Ovary (tissue), 9 donors: ENCODE results near the gene NRROS. TPM values are rescaled to one million over a fixed set of nuclear protein-coding genes. Genes with fewer than 3 reads are reported as not detected.

Experiments used
- DNase-seq, 5 donors: peaks; one replicate each; pipeline ENCODE4 v3.0.0-alpha.2; 2019 to 2020
- H3K27ac ChIP-seq, 2 donors: fragments of 200-600 bp; one replicate each; pipeline versions ENCODE4 v1.5.1 to v1.8.0; 2019 to 2022
- H3K27me3 ChIP-seq: fragments of 200-600 bp; one replicate; pipeline ENCODE4 v1.8.0; 2022
- H3K36me3 ChIP-seq: fragments of 200-600 bp; sonication (generic); one replicate; pipeline ENCODE4 v1.5.1; 2019
- H3K4me1 ChIP-seq: one replicate; pipeline ENCODE4 v1.8.1; 2013; ENCODE audit warnings: mild to moderate bottlenecking, moderate library complexity; ENCODE audit not compliant: insufficient read depth
- H3K4me3 ChIP-seq: fragments of 200-600 bp; sonication (generic); one replicate; pipeline ENCODE4 v1.5.1; 2017
- H3K9me3 ChIP-seq, 2 donors: fragments of 200-600 bp in 1 of 2; sonication (generic) in 1 of 2; one replicate each; pipeline versions ENCODE4 v1.5.1 to v1.8.1; 2013 to 2019; ENCODE audit warnings: mild to moderate bottlenecking in 1 of 2, moderate library complexity in 1 of 2
- CTCF ChIP-seq, 3 donors: fragments of 450-650 bp in 2 of 3; fragments of 200-600 bp in 1 of 3; IDR thresholded peaks; one replicate each; pipeline versions ENCODE4 v1.5.1 to v1.8.0; 2016 to 2022; ENCODE audit warnings: antibody characterized with exemption in 3 of 3, mild to moderate bottlenecking in 1 of 3
- EP300 ChIP-seq: sonication (generic); formaldehyde crosslinking; IDR thresholded peaks from one replicate; pipeline ENCODE4 v1.6.1; 2017; ENCODE audit warnings: antibody characterized with exemption
- POLR2A ChIP-seq: fragments of 450-650 bp; IDR thresholded peaks from one replicate; pipeline ENCODE4 v1.6.1; 2017; ENCODE audit warnings: antibody characterized with exemption, mild to moderate bottlenecking, moderate library complexity
- WGBS, 3 donors: extraction: QIAGEN DNeasy Blood & Tissue Kit in 1 of 3; methylation state at CpG; one replicate each; pipeline versions ENCODE4 v1.1.5 to v1.1.7; 2013 to 2017; 5-methylcytosine and 5-hydroxymethylcytosine counted together
- intact Hi-C, 4 donors: fragments of 100-400 bp; cut with DNase I; formaldehyde crosslinking; loops; one replicate each; pipeline versions ENCODE4 v1.11.0 to v1.15.1; 2022 to 2023
- polyA plus RNA-seq, 2 donors: library from polyadenylated mRNA; stranded (reverse); fragments of 200-250 nt in 1 of 2; fragments of 350-450 nt in 1 of 2; fragmentation: Illumina TruSeq in 1 of 2; extraction: RNeasy Lipid Tissue Mini Kit (QIAGEN cat#74804) in 1 of 2; gene quantifications; one replicate each; pipeline ENCODE4 v1.2.3, GENCODE V29; 2013 to 2014
- total RNA-seq, 7 donors: library from RNA; depleted of rRNA in 2 of 7; stranded (reverse); fragments of >200 nt in 2 of 7; fragmentation: NEBNext Ultra II Directional in 3 of 7; extraction: Animal tissue kit (Norgen Biotek cat#: 25700) in 3 of 7; gene quantifications; one replicate each; pipeline versions ENCODE4 v1.1.0 to v1.2.4, GENCODE V29; 2016 to 2023
- donor health status: DM: no; HTN: no; CAD: no; lungs with moderate emphysema.
- donor health status: DM: no; HTN: no; CAD: no.
- donor health status: Bipolar disorder and iron deficiency.
- donor health status: DM: yes; HTN: yes; CAD: no.
- donor health status: DM: no; HTN: no; CAD: no.
- donor health status: DM: yes; HTN: yes; CAD: no.

The NRROS gene
- total and polyA plus RNA-seq, 9 donors: 0.80 to 6.3 (median 3.2) TPM

DNA sequence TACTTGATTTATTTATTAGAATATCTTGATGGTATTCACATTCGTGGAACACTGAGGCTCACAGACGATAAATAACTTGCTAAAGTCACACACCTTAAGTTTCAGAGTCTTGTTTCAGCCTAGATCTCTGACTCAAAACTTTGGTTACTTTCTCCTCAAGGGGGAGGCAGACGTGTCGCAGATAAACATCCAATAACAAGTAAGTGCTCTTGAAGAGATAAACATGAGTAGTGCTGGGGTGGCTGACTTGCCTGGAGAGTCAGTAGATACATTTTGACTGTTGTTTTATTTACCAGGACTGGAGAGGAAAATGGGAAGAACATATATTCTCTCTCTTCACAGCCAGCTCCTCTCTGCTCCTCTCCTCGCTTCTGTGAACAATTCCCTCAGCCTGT is 39.8 kb upstream of the NRROS start:
- no peak for DNase-seq
- Histone ChIP-seq H3K27me3 (no peaks in the 10 kb centered on the region), H3K9me3 (no peaks in the 10 kb centered on the region), H3K36me3 (no peaks in the 10 kb centered on the region), H3K27ac (no peak overlapping the region), H3K4me1 (no peaks in the 10 kb centered on the region), H3K4me3 (no peak overlapping the region)
- TF ChIP-seq CTCF (IDR thresholded peaks at IDR 0.05): no peak
- no peak for TF ChIP-seq POLR2A
- TF ChIP-seq EP300: no peak
- intact Hi-C loops: loop anchor here in 1 of 4 donors (5.0 to 10.0 kb wide), 2 partner anchors 85 to 1737 kb away; no protein-coding TSS in a partner anchor
- 45 to 58% (median 58%) methylated on average over 5 of the region's 5 CpGs for WGBS, 3 donors

DNA sequence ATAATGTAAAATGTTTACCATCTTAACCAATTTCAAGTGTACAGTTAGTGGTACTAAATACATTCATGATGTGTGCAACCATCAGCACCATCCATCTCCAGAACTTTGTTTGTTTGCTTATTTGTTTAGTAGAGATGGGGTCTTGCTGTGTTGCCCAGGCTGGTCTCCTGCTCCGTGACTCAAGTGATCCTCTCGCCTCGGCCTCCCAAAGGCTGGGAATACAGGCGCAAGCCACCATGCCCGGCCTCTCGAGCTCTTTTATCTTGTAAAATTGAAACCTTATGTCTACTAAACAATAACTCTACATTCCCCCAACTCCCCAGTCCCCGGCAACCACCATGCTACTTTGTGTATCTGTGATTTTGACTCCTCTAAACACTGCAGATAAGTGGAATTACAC is 39.1 kb upstream of the NRROS start:
- H3K27me3 ChIP-seq: no peaks in the 10 kb centered on the region
- no peaks in the 10 kb centered on the region for H3K9me3 ChIP-seq
- intact Hi-C loops: loop anchor here in 1 of 4 donors (10.0 kb wide), 1 partner anchor 84 kb away; no protein-coding TSS in a partner anchor
- no peaks in the 10 kb centered on the region for H3K4me1 ChIP-seq
- no peak overlapping the region for H3K27ac ChIP-seq
- no peak overlapping the region for H3K4me3 ChIP-seq
- WGBS, 3 donors: 85 to 91% (median 90%) methylated on average over 7 of the region's 7 CpGs
- DNase-seq: no peak
- no peaks in the 10 kb centered on the region for H3K36me3 ChIP-seq
- TF ChIP-seq CTCF (IDR thresholded peaks at IDR 0.05) (no peak), POLR2A (no peak), EP300 (no peak)

- no peak overlapping the region for H3K27ac ChIP-seq
- H3K9me3 ChIP-seq: no peaks in the 10 kb centered on the region
- no peak overlapping the region for H3K4me3 ChIP-seq
- no peaks in the 10 kb centered on the region for H3K36me3 ChIP-seq
- no peak for DNase-seq
- TF ChIP-seq POLR2A: no peak
- no peaks in the 10 kb centered on the region for H3K4me1 ChIP-seq
- intact Hi-C loops: loop anchor here in 1 of 4 donors (10.0 kb wide), 1 partner anchor 82 kb away; no protein-coding TSS in a partner anchor
- 86 to 96% (median 94%) methylated on average over 6 of the region's 6 CpGs for WGBS, 3 donors
- no peaks in the 10 kb centered on the region for H3K27me3 ChIP-seq
Observed at GRCh38 chr3:196602673-196603072, 36.8 kb upstream of the NRROS start.

- Histone ChIP-seq H3K4me3 (no peak overlapping the region), H3K27me3 (no peaks in the 10 kb centered on the region), H3K36me3 (no peaks in the 10 kb centered on the region), H3K4me1 (no peaks in the 10 kb centered on the region), H3K9me3 (no peaks in the 10 kb centered on the region), H3K27ac (no peak overlapping the region)
- DNase-seq: no peak
- WGBS, 3 donors: 49 to 55% (median 52%) methylated on average over 7 of the region's 7 CpGs
- TF ChIP-seq POLR2A (no peak), EP300 (no peak), CTCF (IDR thresholded peaks at IDR 0.05) (no peak)
- intact Hi-C loops: loop anchor here in 1 of 4 donors (10.0 kb wide), 1 partner anchor 81 kb away; no protein-coding TSS in a partner anchor
Observed at GRCh38 chr3:196603683-196604082, 35.8 kb upstream of the NRROS start.

GRCh38 chr3:196604548-196604947 is 34.9 kb upstream of the NRROS start:
- Histone ChIP-seq H3K9me3 (no peaks in the 10 kb centered on the region), H3K27ac (no peak overlapping the region), H3K36me3 (no peaks in the 10 kb centered on the region), H3K4me1 (no peaks in the 10 kb centered on the region), H3K27me3 (no peaks in the 10 kb centered on the region), H3K4me3 (no peak overlapping the region)
- no peak for DNase-seq
- no peak for TF ChIP-seq EP300
- no peak for TF ChIP-seq POLR2A
- no peak for TF ChIP-seq CTCF (IDR thresholded peaks at IDR 0.05)
- intact Hi-C loops: loop anchor here in 1 of 4 donors (10.0 kb wide), 1 partner anchor 80 kb away; no protein-coding TSS in a partner anchor
- WGBS, 3 donors: 40 to 52% (median 52%) methylated on average over 13 of the region's 13 CpGs
